KMS-11 (cell line): ENCODE results near the gene SDK2.

Source experiments
- H2AFZ ChIP-seq: fragments of 200-600 bp; sonication (generic); 2 replicates; pipeline ENCODE4 v1.6.1; 2016; ENCODE audit warnings: antibody characterized with exemption, mixed run types, low read depth
- H3K27ac ChIP-seq: fragments of 200-600 bp; sonication (generic); 2 replicates; pipeline ENCODE4 v1.6.1; 2016; ENCODE audit warnings: mild to moderate bottlenecking, mixed run types
- H3K27me3 ChIP-seq: fragments of 200-600 bp; sonication (generic); 2 replicates; pipeline ENCODE4 v1.6.1; 2017; ENCODE audit warnings: mild to moderate bottlenecking, low read depth, mixed run types, moderate library complexity; ENCODE audit not compliant: insufficient read depth
- H3K36me3 ChIP-seq: fragments of 200-600 bp; sonication (generic); 2 replicates; pipeline ENCODE4 v1.6.1; 2017; ENCODE audit warnings: mild to moderate bottlenecking, mixed run types; ENCODE audit not compliant: insufficient read depth
- H3K4me1 ChIP-seq: fragments of 200-600 bp; sonication (generic); 2 replicates; pipeline ENCODE4 v1.6.1; 2016; ENCODE audit warnings: mild to moderate bottlenecking, low read depth, mixed run types; ENCODE audit not compliant: poor library complexity, severe bottlenecking
- H3K4me2 ChIP-seq: fragments of 200-600 bp; sonication (generic); 2 replicates; pipeline ENCODE4 v1.7.0; 2016; ENCODE audit warnings: mild to moderate bottlenecking, mixed run types
- H3K4me3 ChIP-seq: fragments of 200-600 bp; sonication (generic); IDR thresholded peaks from 2 replicates; pipeline ENCODE4 v1.6.1; 2017; ENCODE audit warnings: low read depth, low read length, mixed read lengths; ENCODE audit not compliant: insufficient read depth
- H3K79me2 ChIP-seq: fragments of 200-600 bp; sonication (generic); 2 replicates; pipeline ENCODE4 v1.6.1; 2016; ENCODE audit warnings: low read depth, mixed run types; ENCODE audit not compliant: insufficient read depth
- H3K9ac ChIP-seq: fragments of 200-600 bp; sonication (generic); 2 replicates; pipeline ENCODE4 v1.6.1; 2016; ENCODE audit warnings: mild to moderate bottlenecking, mixed run types
- H4K20me1 ChIP-seq: fragments of 200-600 bp; sonication (generic); 2 replicates; pipeline ENCODE4 v1.6.1; 2016; ENCODE audit warnings: mild to moderate bottlenecking, mixed run types; ENCODE audit not compliant: insufficient read depth
- CTCF ChIP-seq: fragments of 200-600 bp; sonication (generic); conservative IDR thresholded peaks from 2 replicates; pipeline ENCODE4 v1.6.1; 2017; ENCODE audit warnings: low read depth, mild to moderate bottlenecking, antibody characterized with exemption, low read length, moderate library complexity, mixed read lengths

Gene SDK2

GRCh38 chr17:73394512-73395450, 249.5 kb downstream of the SDK2 start:
- no peak for TF ChIP-seq CTCF
- Histone ChIP-seq H3K27ac (no peak overlapping the region), H3K9ac (no peak overlapping the region), H3K79me2 (no peaks in the 10 kb centered on the region), H4K20me1 (no peaks in the 10 kb centered on the region), H3K4me1 (no peaks in the 10 kb centered on the region), H3K27me3 (peaks cover 44% of the 10 kb centered on the region), H3K4me3 (no peak overlapping the region), H2AFZ (no peak overlapping the region), H3K4me2 (no peak overlapping the region), H3K36me3 (no peaks in the 10 kb centered on the region)

GRCh38 chr17:73393962-73394361, 250.3 kb downstream of the SDK2 start:
- Histone ChIP-seq H3K4me3 (no peak overlapping the region), H3K27ac (no peak overlapping the region), H2AFZ (no peak overlapping the region), H3K4me1 (no peaks in the 10 kb centered on the region), H3K9ac (no peak overlapping the region), H3K79me2 (no peaks in the 10 kb centered on the region), H4K20me1 (no peaks in the 10 kb centered on the region), H3K36me3 (no peaks in the 10 kb centered on the region), H3K4me2 (no peak overlapping the region), H3K27me3 (peaks cover 47% of the 10 kb centered on the region)
- no peak for TF ChIP-seq CTCF

- Histone ChIP-seq H3K27me3 (peaks cover 44% of the 10 kb centered on the region), H3K4me3 (no peak overlapping the region), H3K79me2 (no peaks in the 10 kb centered on the region), H3K4me1 (no peaks in the 10 kb centered on the region), H4K20me1 (no peaks in the 10 kb centered on the region), H2AFZ (no peak overlapping the region), H3K9ac (no peak overlapping the region), H3K36me3 (no peaks in the 10 kb centered on the region), H3K27ac (no peak overlapping the region), H3K4me2 (no peak overlapping the region)
- TF ChIP-seq CTCF = no peak
These were observed 250.9 kb downstream of the SDK2 start for GRCh38 chr17:73393381-73393780.

- H3K79me2 ChIP-seq = no peaks in the 10 kb centered on the region
- no peak overlapping the region for H3K9ac ChIP-seq
- no peak overlapping the region for H3K27ac ChIP-seq
- no peak overlapping the region for H3K4me2 ChIP-seq
- no peaks in the 10 kb centered on the region for H3K36me3 ChIP-seq
- no peak overlapping the region for H3K4me3 ChIP-seq
- no peak overlapping the region for H2AFZ ChIP-seq
- no peaks in the 10 kb centered on the region for H3K4me1 ChIP-seq
- H4K20me1 ChIP-seq = no peaks in the 10 kb centered on the region
- no peak for TF ChIP-seq CTCF
- H3K27me3 ChIP-seq = peaks cover 45% of the 10 kb centered on the region
These were observed 252.6 kb downstream of the SDK2 start for GRCh38 chr17:73391331-73392265.
